SK-N-DZ (cell line): ENCODE data around the gene HERPUD1.

ENCODE experiments used
- DNase-seq: peaks from one replicate; pipeline ENCODE4 v3.0.0-alpha.2; 2015; ENCODE audit warnings: low spot score

Gene HERPUD1

DNA sequence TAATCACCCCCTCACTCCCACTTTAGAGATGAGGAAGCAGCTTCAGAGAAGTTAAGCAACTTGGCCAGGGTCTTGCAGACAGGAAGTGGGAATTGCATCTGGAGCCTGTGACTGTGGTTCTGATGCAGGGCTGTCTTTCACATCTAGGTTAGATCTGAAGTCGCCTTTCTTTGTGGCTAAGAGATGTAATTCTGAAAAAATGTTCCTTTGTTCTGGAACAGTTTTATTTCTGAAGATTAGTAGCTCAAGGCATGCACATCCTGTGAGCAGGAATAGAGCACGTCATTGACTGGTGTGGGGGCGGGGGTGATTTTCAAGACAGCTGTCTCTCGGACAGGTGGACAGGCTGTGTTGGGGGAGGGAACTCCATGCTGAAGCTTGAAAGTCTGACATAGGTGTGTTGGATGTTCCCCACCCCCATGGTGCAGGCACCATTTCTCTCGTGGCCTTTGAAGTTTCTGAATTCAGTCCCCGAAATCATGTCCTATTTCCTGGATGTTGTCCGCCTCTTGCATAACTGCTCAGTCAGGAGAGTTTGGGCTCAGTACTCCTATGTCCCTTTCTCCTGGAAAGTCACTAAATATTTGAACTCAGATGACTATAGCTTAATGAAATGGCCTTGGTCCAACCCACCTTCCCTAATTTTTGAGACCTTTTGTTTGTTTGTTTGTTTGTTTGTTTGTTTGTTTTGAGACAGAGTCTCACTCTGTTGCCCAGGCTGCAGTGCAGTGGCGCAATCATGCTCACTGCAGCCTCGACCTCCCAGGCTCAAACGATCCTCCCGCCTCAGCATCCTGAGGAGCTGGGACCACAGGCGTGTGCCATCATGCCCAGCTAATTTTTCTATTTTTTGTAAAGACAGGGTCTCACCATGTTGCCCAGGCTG is 21.0 kb upstream of the HERPUD1 start:
- DNase-seq, result no peak

- no peak for DNase-seq
Measured at GRCh38 chr16:56911771-56912571, 20.0 kb upstream of the HERPUD1 start.

GRCh38 chr16:56912746-56913708 is 18.9 kb upstream of the HERPUD1 start:
- DNase-seq, result no peak

DNA sequence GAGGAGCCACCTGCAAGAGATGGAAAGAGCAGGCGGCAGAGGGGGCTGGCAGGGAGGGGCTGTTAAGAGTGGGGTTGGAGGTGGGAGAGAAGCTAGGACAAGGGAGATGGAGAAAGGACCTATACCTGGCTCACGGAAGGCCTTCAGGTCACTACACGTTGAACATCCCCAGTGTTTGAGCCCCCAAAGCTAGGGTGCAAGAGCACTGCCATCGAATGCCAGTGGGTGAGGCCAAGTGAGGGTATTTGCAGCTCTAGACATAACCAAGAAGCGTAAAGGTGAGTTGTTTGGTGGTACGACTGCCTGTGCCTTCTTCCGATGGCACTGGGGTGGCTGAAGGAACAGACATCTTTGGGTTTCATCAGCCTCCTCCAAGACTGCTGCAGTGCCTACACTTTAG is 17.0 kb upstream of the HERPUD1 start:
- no peak for DNase-seq

GRCh38 chr16:56915336-56916119 is 16.4 kb upstream of the HERPUD1 start:
- DNase-seq, result no peak

- no peak for DNase-seq
Measured at GRCh38 chr16:56916571-56917403, 15.2 kb upstream of the HERPUD1 start.

- no peak for DNase-seq
Measured at GRCh38 chr16:56918467-56919012, 13.4 kb upstream of the HERPUD1 start.

- DNase-seq, result no peak
Measured at GRCh38 chr16:56919099-56919800, 12.7 kb upstream of the HERPUD1 start.

- DNase-seq, result no peak
Measured at GRCh38 chr16:56921571-56921970, 10.4 kb upstream of the HERPUD1 start.

- DNase-seq, result no peak
Measured at GRCh38 chr16:56923481-56924091, 8.4 kb upstream of the HERPUD1 start.

DNA sequence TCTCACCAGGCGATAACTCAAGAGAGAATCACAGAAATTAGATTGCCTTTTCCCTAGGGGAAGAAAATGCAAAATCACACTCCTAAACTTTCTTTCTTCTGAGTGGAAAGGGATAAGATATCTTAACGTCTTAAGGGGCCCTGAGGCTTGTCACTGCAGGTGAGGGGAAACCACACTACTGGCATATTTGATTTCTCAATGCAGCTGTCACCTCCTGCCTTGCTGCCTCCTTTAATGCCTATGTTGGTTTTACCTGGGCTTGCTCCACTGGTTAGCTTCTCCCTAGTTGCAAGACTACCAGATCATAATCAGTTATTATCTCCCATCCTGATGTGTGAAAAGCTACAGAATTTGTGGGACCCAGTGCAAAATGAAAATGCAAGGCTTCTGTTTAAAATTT is 4.5 kb upstream of the HERPUD1 start:
- DNase-seq, result no peak

GRCh38 chr16:56929639-56930038 is 2.3 kb upstream of the HERPUD1 start:
- DNase-seq, result no peak

GRCh38 chr16:56930486-56931270 is 1.3 kb upstream of the HERPUD1 start:
- peak; percentile 74 for DNase-seq

- DNase-seq, result peak; percentile 67
Measured at GRCh38 chr16:56931271-56931891, 561 bp upstream of the HERPUD1 start.

DNA sequence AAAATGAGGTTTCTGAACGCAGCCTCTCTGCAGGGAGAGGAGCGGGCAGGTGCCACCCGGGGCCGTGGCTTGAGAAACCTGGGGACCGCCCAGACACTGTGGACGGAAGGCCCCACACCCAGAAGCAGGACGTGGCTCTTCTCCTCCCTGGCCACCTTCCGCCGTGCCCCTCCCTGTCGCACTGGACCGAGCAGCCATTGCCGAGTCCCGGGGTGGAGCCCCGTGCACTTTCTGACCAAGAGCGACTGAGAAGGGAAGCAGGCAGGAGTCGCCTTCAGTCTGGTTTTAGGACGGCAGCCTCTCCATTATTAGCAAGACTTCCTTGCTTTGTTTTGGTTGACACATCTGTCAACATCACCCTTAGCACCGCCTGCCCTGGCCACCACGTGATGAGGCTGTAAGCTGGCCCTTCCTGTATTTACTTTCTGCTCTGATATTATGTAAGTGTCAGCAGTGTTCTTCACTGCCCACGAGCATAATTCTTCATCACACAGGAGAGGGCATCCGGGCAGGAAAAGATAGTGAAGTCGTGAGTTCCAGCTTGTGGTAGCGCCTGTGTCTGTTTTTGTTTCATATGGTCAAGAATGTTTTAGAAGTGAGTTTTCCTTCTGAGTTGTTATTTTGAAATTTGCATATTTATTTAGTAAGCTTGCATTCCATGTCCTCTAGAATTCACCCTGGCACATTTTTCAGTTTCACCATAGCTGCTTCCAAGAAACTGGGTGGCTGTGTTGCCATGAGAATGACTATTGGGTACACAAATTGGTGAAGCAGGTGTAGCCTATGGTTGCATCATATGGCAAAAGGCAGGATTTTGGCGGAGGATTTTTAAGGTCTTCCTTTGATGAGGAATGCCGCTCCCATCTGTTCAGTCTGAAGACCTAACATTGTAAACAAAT is 1.0 kb downstream of the HERPUD1 start:
- peak; percentile 36 for DNase-seq
